T-cell (primary cell): Measurements from ENCODE around the gene COL23A1. TPM values are rescaled to one million over a fixed set of nuclear protein-coding genes. Genes with fewer than 3 reads are reported as not detected.

Source experiments
- ATAC-seq, 4 experiments: fragments of 200-7000 bp in 3 of 4; fragments of 150-1000 bp in 1 of 4; cut with Tn5 transposase; replicated peaks in 1 of 4; 1 replicate in 3 of 4; 2 replicates in 1 of 4; pipeline ENCODE4 v1.10.0; 2021; ENCODE audit warnings: moderate library complexity in 3 of 4, mild to moderate bottlenecking in 2 of 4, moderate number of reproducible peaks in 1 of 4
- CTCF ChIA-PET, 2 donors: fragments of 300-600 bp; sonication (Branson Sonifier 250); formaldehyde crosslinking; loops; one replicate each; lab custom pipeline; 2022; ENCODE audit warnings: antibody characterized with exemption in 2 of 2; lab: Charles Lee
- POLR2A ChIA-PET, 2 donors: fragments of 300-600 bp; sonication (Branson Sonifier 250); formaldehyde crosslinking; loops; one replicate each; lab custom pipeline; 2022; ENCODE audit warnings: antibody characterized with exemption in 2 of 2; lab: Charles Lee
- DNase-seq, 35 experiments: peaks; one replicate each; pipeline versions ENCODE4 v3.0.0 to v3.0.0-alpha.2; 2013 to 2023
- H3K27ac ChIP-seq: one replicate; pipeline ENCODE4 v1.5.1; 2013; ENCODE audit warnings: low read length
- H3K27me3 ChIP-seq, 2 experiments: replicated peaks in 1 of 2; 1 replicate in 1 of 2; 2 replicates in 1 of 2; pipeline versions ENCODE4 v1.6.1 to v1.7.0; 2013; ENCODE audit warnings: low read length in 1 of 2, mixed read lengths in 1 of 2; ENCODE audit not compliant: control insufficient read depth in 2 of 2, insufficient read depth in 2 of 2; ENCODE audit errors: extremely low read depth in 1 of 2
- H3K36me3 ChIP-seq, 2 donors: 1 replicate in 1 of 2; 2 replicates in 1 of 2; pipeline versions ENCODE4 v1.6.1 to v1.7.0; 2013; ENCODE audit warnings: low read length in 1 of 2; ENCODE audit not compliant: control insufficient read depth in 2 of 2, insufficient read depth in 1 of 2; ENCODE audit errors: extremely low read depth in 1 of 2
- H3K4me1 ChIP-seq, 2 experiments: 1 replicate in 1 of 2; 2 replicates in 1 of 2; pipeline versions ENCODE4 v1.6.1 to v1.7.0; 2013; ENCODE audit warnings: low read length in 2 of 2, mixed read lengths in 1 of 2; ENCODE audit not compliant: insufficient read depth in 2 of 2, control insufficient read depth in 1 of 2; ENCODE audit errors: extremely low read depth in 1 of 2
- H3K4me3 ChIP-seq, 2 donors: 1 replicate in 1 of 2; 2 replicates in 1 of 2; pipeline versions ENCODE4 v1.5.1 to v1.7.0; 2013; ENCODE audit warnings: mild to moderate bottlenecking in 2 of 2, low read length in 1 of 2, moderate library complexity in 1 of 2; ENCODE audit not compliant: control insufficient read depth in 1 of 2; ENCODE audit errors: extremely low read depth in 1 of 2
- H3K9me3 ChIP-seq: 2 replicates; pipeline ENCODE4 v1.7.0; 2013
- H3K27ac Mint-ChIP-seq, 2 donors: one replicate each; pipeline ENCODE4 v1.8.0; 2020 to 2021; ENCODE audit warnings: mild to moderate bottlenecking in 2 of 2, mixed read lengths in 2 of 2
- H3K27me3 Mint-ChIP-seq, 2 donors: one replicate each; pipeline ENCODE4 v1.8.0; 2021 to 2022; ENCODE audit warnings: mixed read lengths in 2 of 2
- H3K36me3 Mint-ChIP-seq: one replicate; pipeline ENCODE4 v1.8.0; 2021; ENCODE audit warnings: mixed read lengths
- H3K4me1 Mint-ChIP-seq, 3 donors: one replicate each; pipeline ENCODE4 v1.8.0; 2020 to 2022; ENCODE audit warnings: mixed read lengths in 3 of 3, mild to moderate bottlenecking in 1 of 3
- H3K4me3 Mint-ChIP-seq, 3 donors: one replicate each; pipeline ENCODE4 v1.8.0; 2020 to 2022; ENCODE audit warnings: mild to moderate bottlenecking in 3 of 3, mixed read lengths in 3 of 3, moderate library complexity in 3 of 3
- H3K9me3 Mint-ChIP-seq, 3 donors: one replicate each; pipeline ENCODE4 v1.8.0; 2020 to 2022; ENCODE audit warnings: mixed read lengths in 3 of 3
- WGBS: methylation state at CpG from one replicate; pipeline ENCODE4 v1.1.5; 2013; ENCODE audit warnings: missing lambda C conversion rate; ENCODE audit not compliant: insufficient coverage; 5-methylcytosine and 5-hydroxymethylcytosine counted together
- total RNA-seq, 35 experiments: library from RNA in 6 of 35; stranded (reverse) in 6 of 35; fragments of 120-200 nt in 1 of 35; gene quantifications; one replicate each; pipeline versions ENCODE4 v1.2.1 to v1.2.4 and lab custom pipeline; 2013 to 2026

The COL23A1 gene
- total RNA-seq, 5 donors from 2014 or later (not counting 1 experiment from before 2014, with no cell fraction given) = 0.07 to 0.13 TPM; not detected in 3

- DNase-seq (no peak), ATAC-seq (no peak)
- Mint-ChIP-seq H3K4me1 (no peaks in the 10 kb centered on the region), H3K4me3 (no peak overlapping the region), H3K27me3 (peaks cover 0 to 2% of the 10 kb centered on the region in 2 donors), H3K27ac (no peak overlapping the region), H3K9me3 (peaks cover 0 to 4% (median 0%) of the 10 kb centered on the region in 3 donors), H3K36me3 (no peaks in the 10 kb centered on the region)
- ChIA-PET POLR2A (no interaction called here), CTCF (no interaction called here)
- Histone ChIP-seq H3K27ac (no peak overlapping the region), H3K9me3 (no peaks in the 10 kb centered on the region), H3K4me1 (no peaks in the 10 kb centered on the region), H3K4me3 (no peak overlapping the region), H3K27me3 (peaks cover 0 to 32% of the 10 kb centered on the region in 2 experiments), H3K36me3 (no peaks in the 10 kb centered on the region)
- 85% methylated on average over 10 of the region's 11 CpGs for WGBS
Measured at GRCh38 chr5:178429491-178430185, 160.6 kb downstream of the COL23A1 start.

DNA sequence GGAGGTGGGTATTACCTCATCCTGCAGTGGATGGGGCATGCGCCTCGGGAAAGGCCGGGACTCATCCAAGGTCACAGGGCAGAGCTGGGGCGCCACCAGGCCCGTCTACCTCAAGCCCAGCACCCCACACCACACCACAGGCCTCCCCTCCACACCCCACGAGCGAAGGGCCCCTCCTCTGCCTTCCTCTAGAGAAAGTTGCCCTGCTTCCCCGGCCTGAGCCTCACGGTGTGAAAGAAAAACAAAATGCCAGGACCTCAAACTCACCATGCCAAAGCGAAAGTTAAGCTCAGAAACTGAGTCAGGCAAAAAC is 161.1 kb downstream of the COL23A1 start:
- ATAC-seq (no peak), DNase-seq (no peak)
- ChIA-PET POLR2A (no interaction called here), CTCF (no interaction called here)
- Histone ChIP-seq H3K27me3 (peaks cover 0 to 28% of the 10 kb centered on the region in 2 experiments), H3K4me1 (no peaks in the 10 kb centered on the region), H3K36me3 (no peaks in the 10 kb centered on the region), H3K27ac (no peak overlapping the region), H3K9me3 (no peaks in the 10 kb centered on the region), H3K4me3 (no peak overlapping the region)
- Mint-ChIP-seq H3K27ac (no peak overlapping the region), H3K4me1 (no peaks in the 10 kb centered on the region), H3K9me3 (peaks cover 0 to 4% (median 0%) of the 10 kb centered on the region in 3 donors), H3K36me3 (no peaks in the 10 kb centered on the region), H3K27me3 (peaks cover 0 to 2% of the 10 kb centered on the region in 2 donors), H3K4me3 (no peak overlapping the region)
- 64% methylated on average over 4 of the region's 10 CpGs for WGBS

DNA sequence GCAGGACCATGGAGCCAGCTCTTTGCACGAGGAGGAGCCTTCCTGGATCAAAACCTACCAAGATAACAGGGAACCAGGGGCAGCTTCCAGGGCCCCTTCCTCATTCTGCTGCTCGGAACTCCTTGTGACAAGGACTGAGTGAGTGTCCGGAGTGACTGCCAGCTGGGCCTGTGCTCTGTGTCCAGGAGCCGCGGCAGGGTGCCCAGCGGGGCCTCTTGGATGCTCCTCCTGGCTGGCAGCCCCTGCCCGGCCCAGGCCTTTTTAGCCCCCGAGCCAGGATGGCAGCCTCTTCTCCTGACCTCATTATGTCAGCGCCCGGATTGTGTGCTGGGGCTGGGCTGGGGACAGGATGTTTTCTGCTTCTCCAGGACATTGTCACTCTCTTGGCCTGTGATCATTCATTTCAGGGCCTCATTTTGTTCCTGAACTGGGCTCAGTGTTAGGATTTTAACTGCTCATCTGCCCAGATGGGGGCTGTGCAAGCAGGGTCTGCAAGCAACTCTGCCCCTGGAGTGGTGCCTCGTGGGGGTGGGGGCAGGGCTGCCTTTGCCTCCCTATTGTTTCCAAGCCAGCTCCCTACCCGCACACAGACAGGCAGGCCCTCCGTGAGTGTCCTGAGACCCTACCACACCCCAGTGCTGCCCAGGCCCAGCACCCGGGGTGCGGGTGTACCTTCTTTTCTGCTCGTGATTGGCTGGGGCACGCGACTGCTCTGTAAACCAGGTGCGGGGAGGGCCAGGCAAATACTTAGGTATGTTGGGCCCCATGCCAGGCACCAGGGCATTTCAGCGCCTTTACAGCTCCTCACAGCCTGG is 161.6 kb downstream of the COL23A1 start:
- H3K9me3 Mint-ChIP-seq = peaks cover 0 to 4% (median 0%) of the 10 kb centered on the region in 3 donors
- H3K9me3 ChIP-seq = no peaks in the 10 kb centered on the region
- H3K36me3 Mint-ChIP-seq = no peaks in the 10 kb centered on the region
- no peaks in the 10 kb centered on the region for H3K4me1 Mint-ChIP-seq
- no peak overlapping the region for H3K27ac ChIP-seq
- H3K4me3 ChIP-seq = no peak overlapping the region
- ChIA-PET CTCF (no interaction called here), POLR2A (no interaction called here)
- no peaks in the 10 kb centered on the region for H3K36me3 ChIP-seq
- peaks cover 0 to 2% of the 10 kb centered on the region in 2 donors for H3K27me3 Mint-ChIP-seq
- peaks cover 0 to 24% of the 10 kb centered on the region in 2 experiments for H3K27me3 ChIP-seq
- H3K27ac Mint-ChIP-seq = no peak overlapping the region
- 89% methylated on average over 15 of the region's 20 CpGs for WGBS
- DNase-seq = peak in 2 of 35 experiments; percentile 3 to 21
- H3K4me1 ChIP-seq = no peaks in the 10 kb centered on the region
- H3K4me3 Mint-ChIP-seq = no peak overlapping the region
- no peak for ATAC-seq

- no peaks in the 10 kb centered on the region for H3K4me1 Mint-ChIP-seq
- H3K27ac Mint-ChIP-seq = no peak overlapping the region
- CTCF ChIA-PET = no interaction called here
- POLR2A ChIA-PET = no interaction called here
- Histone ChIP-seq H3K4me1 (no peaks in the 10 kb centered on the region), H3K36me3 (no peaks in the 10 kb centered on the region), H3K9me3 (no peaks in the 10 kb centered on the region), H3K27ac (no peak overlapping the region), H3K27me3 (peaks cover 0 to 20% of the 10 kb centered on the region in 2 experiments), H3K4me3 (no peak overlapping the region)
- H3K4me3 Mint-ChIP-seq = no peak overlapping the region
- WGBS = 84% methylated on average over 2 of the region's 4 CpGs
- H3K36me3 Mint-ChIP-seq = no peaks in the 10 kb centered on the region
- peaks cover 0 to 2% of the 10 kb centered on the region in 2 donors for H3K27me3 Mint-ChIP-seq
- ATAC-seq (no peak), DNase-seq (no peak)
- peaks cover 0 to 4% (median 0%) of the 10 kb centered on the region in 3 donors for H3K9me3 Mint-ChIP-seq
Measured at GRCh38 chr5:178427576-178428197, 162.5 kb downstream of the COL23A1 start.

GRCh38 chr5:178426326-178427130 is 163.7 kb downstream of the COL23A1 start:
- ChIA-PET POLR2A (no interaction called here), CTCF (no interaction called here)
- Mint-ChIP-seq H3K27ac (no peak overlapping the region), H3K4me3 (no peak overlapping the region), H3K9me3 (peaks cover 0 to 3% (median 0%) of the 10 kb centered on the region in 3 donors), H3K27me3 (no peaks in the 10 kb centered on the region), H3K4me1 (no peaks in the 10 kb centered on the region), H3K36me3 (no peaks in the 10 kb centered on the region)
- ATAC-seq (no peak), DNase-seq (peak in 1 of 35 experiments; percentile 15)
- 84% methylated on average over 18 of the region's 26 CpGs for WGBS
- Histone ChIP-seq H3K27ac (no peak overlapping the region), H3K4me1 (no peaks in the 10 kb centered on the region), H3K4me3 (no peak overlapping the region), H3K27me3 (peaks cover 0 to 21% of the 10 kb centered on the region in 2 experiments), H3K36me3 (no peaks in the 10 kb centered on the region), H3K9me3 (no peaks in the 10 kb centered on the region)

DNA sequence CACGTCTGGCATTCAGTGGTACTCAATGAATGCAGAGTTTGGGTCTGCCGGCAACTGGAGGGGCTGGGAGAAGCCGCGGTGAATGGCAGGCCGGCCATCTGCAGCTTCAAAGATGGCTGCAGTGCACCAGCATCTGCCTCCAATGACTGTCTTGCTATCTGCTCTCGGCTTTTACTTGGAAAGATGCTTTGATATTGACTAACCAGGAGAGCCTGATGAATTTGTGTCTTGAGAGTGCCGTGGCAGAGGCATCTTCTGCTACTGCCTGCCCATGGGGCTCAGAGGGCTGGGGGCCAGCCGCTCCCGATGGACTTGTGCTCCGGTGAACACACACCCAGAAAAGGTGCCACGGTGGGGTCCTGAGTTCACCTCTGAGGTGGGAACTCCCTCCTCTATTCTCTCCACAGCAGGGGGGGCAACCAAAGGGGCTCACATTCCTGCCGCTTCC is 164.5 kb downstream of the COL23A1 start:
- Mint-ChIP-seq H3K4me1 (no peaks in the 10 kb centered on the region), H3K4me3 (no peak overlapping the region), H3K9me3 (no peaks in the 10 kb centered on the region), H3K27ac (no peak overlapping the region), H3K36me3 (no peaks in the 10 kb centered on the region), H3K27me3 (peaks cover 0 to 2% of the 10 kb centered on the region in 2 donors)
- ATAC-seq (no peak), DNase-seq (peak in 1 of 35 experiments; percentile 12)
- Histone ChIP-seq H3K4me1 (no peaks in the 10 kb centered on the region), H3K27ac (no peak overlapping the region), H3K9me3 (no peaks in the 10 kb centered on the region), H3K36me3 (no peaks in the 10 kb centered on the region), H3K27me3 (peaks cover 0 to 20% of the 10 kb centered on the region in 2 experiments), H3K4me3 (no peak overlapping the region)
- POLR2A ChIA-PET = no interaction called here
- CTCF ChIA-PET = no interaction called here
- 88% methylated on average over 11 of the region's 12 CpGs for WGBS
